Activated CD4-positive, alpha-beta T cell treated with anti-CD3 and anti-CD28 coated beads for 4 hours (primary cell): ENCODE data around the gene PPP5C.

ENCODE experiments used
- DNase-seq, 2 donors: peaks; one replicate each; pipeline ENCODE4 v3.0.0-alpha.2; 2020

PPP5C gene

GRCh38 chr19:46339446-46339845, 7.4 kb upstream of the PPP5C start:
- no peak for DNase-seq

DNA sequence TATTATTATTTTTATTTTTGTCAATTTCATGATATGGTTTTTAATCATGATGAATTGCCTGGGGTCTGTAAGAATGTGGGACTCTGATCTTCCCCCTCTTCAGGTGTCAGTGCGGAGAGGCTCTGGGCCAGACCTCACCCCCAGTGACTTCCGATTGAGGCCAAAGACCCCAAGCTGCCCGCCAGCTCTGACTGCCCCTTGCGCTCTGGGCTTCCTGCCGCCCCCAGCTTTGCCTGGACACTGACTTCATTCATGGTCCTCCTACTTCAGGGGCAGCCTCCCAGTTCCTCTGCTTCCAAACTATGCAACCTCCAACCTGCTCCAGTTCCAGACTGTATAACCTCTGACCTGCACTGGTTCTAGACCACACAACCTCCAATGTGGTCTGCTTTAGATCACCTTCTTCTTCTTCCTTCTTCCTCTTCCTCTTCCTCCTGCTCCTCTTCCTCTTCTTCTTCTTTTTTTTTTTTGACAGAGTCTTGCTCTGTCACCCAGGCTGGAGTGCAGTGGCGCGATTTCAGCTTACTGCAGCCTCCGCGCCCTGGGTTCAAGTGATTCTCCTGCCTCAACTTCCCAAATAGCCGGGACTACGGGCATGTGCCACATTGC, 6.7 kb upstream of the PPP5C start:
- no peak for DNase-seq

GRCh38 chr19:46341937-46342336, 5.0 kb upstream of the PPP5C start:
- no peak for DNase-seq

DNA sequence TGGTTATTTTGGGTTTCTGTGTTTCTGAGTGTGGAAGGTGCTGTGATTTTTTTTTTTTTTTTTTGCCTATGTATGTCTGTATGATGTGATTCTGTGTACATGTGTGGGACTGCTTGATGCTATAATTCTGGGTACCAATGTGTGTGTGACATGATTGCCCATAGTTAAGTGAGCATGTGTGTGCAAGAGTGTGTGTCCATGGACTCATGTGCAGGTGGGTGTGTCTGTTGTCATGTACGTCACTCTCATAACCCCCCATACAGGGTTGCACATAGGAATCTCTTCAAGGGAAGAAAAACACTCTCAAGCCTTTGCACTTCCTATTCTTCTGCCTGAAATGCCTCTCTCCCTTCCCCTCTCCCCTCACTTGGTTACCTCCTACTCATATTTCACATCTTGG, 2.5 kb upstream of the PPP5C start:
- DNase-seq: no peak

DNA sequence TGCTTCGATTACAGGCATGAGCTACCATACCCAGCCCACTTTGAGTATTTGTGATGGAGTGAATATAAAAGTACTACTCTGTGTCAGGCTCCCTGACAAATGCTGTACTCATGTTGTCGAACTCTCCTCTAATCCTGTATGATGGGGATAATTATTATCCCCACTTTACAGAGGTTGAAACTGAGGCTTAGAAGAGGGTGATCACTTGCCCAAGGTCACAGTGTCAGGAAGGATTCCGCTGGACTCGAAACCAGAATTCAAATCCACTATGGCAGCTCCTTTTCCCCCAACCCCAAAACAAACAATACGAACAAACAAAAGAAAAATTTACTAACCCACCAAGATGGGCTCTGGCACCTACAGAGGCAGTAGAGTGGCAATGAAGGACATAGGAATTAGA, 1.7 kb upstream of the PPP5C start:
- DNase-seq: no peak

GRCh38 chr19:46347572-46347883, 641 bp downstream of the PPP5C start:
- DNase-seq: no peak

DNA sequence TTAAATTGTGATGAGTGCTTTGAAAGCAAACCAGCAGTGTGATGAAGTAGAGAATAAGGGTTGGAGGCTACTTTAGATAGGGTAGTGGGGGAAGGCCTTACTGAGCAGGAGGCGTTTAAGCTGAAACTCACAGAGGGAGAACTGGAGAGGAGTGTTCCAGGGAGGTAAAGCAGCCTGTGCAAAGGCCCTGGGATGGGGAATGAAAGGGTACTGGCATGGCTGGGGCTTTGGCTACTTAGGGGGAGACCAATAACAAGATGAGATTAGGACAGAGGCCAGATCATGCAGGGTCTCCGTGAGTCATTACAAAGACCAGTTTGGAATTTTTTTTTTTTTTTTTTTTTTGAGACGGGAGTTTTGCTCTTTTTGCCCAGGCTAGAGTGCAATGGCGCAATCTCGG, 1.1 kb downstream of the PPP5C start:
- DNase-seq: no peak

- DNase-seq: no peak
Measured at GRCh38 chr19:46349311-46349993, 2.6 kb downstream of the PPP5C start.

- no peak for DNase-seq
Measured at GRCh38 chr19:46350029-46350757, 3.3 kb downstream of the PPP5C start.

GRCh38 chr19:46350758-46351159, 3.9 kb downstream of the PPP5C start:
- DNase-seq: peak; percentile 29 to 43

DNA sequence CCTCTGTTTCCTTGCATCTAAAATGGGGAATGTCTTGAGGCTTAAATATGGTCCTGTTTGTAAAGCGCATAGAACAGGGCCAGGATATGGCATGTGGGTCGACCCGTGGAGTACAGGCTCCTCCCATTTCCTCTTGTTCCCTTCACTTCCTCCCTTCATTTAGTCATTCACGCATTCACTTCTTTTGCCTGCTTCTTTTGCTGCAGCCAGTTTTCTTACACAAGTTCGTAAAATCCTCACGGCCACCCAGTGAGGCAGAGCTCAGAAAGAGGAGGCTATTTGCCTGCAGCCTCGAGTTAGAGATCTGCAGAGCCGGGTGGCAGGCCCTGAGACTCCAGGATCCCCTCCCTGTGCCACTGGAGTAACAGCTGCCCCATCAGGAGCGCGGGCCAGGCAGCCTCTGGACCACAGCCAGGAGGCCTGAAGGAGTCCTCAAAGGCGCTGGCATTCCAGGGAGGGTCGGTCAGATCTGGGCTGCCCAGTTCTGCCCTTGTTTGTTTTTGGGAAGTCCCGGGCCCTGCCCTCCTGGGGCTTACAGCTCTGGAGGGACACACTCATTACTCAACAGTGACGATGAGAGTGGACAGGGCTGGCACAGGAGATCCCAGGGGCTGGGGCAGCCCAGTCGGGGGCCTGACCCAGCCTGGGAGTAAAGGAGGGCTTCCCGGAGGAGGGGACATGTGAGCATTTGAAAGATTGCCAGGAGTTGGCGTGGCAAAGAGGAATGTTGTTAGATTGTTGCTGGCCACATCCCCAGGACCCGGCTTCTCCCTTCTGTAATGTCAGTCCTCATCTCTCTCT, 4.6 kb downstream of the PPP5C start:
- DNase-seq: peak; percentile 24 to 27

- DNase-seq: no peak
Measured at GRCh38 chr19:46353730-46354528, 7.0 kb downstream of the PPP5C start.

- DNase-seq: no peak
Measured at GRCh38 chr19:46355234-46356148, 8.6 kb downstream of the PPP5C start.

DNA sequence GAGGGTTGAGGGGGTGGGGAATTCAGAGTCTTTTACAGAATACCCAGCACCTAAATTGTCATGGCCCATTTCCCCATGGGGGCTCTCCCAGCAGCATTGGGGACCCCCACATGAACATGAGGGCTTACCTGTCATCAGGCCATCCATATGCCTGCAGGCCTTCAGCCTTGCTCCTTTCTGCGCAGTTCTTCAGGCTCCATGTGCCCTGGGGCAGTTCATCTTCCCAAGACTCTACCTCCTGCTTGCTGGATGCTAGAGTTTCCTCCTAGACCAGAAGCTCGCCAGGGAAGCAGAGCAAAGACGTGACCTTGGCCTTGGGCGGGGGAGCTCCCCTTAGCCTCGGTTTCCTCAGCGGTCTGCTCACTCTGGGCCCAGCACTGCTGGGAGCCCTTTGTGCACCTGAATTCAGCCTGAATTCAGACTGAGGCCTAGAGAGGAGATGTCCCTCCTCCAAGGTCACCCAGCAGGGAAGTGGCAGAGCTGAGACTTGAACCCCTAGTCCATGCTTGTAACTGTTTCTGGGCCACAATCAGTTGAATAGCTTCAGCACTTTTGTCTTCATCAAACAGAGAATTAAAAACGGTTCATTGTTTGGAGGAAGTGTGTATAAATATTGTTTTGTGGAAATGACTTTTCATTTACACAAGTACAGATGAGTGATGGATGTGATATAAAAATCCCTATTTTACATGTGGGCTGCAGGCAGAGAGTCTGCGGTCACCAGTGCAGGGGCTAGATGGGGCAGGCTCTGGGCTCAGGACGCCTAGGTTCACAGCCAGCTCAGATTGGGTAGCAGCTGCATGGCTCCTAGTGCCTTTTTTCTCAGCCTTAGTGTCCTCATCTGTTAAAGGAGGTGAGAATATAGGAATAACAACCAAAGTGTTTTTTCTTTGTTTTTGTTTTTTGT, 9.5 kb downstream of the PPP5C start:
- no peak for DNase-seq

DNA sequence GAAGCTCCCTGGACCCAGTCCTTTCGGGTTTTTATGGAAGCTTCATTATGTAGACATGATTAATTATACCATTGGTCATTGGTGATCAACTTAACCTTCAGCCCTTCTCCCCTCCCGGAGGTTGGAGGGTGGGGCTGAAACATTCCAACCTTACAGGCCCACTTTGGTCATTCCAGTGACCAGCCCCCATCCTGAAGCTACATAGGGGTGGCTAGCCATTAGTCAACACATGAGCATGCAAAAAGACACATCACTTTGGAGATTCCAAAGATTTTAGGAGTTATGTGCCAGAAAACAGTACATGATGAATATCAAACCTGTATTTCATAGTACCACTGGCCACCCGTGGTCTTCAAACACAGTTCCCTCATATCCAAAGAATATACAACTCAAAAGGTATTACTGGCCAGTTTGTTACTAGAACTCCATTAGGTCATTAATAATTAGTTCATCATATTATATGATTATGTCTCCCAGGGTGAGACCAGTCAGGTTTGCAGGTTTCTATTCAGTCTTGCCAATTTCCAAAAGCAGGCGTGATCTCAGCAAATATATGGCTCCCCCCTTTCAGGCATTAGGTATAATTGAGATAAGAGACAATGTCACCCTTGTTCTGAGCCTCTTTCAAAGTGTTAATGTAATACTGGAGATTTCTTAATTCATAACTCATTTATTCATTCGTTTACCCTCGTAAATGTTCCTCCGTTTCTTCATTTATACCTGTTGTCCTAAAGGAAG, 11.1 kb downstream of the PPP5C start:
- DNase-seq: no peak

DNA sequence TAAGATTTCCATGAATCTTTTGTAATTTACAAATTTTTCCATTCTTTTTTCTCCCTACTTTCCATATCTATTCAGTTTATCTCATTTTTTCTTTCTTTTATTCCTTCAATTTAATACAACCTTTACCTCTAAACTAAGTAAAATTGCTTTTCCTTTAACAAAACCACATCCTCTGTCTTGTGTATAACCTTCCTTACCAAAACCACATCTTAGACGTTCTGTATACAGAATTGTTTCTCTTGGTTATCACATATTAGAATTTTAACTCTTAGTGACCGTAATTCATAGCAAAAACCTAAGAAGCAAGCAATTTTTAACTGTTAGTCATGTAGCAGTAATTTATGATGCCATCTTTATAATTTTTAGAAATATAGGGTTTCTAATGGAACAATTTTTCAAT, 15.0 kb downstream of the PPP5C start:
- no peak for DNase-seq

DNA sequence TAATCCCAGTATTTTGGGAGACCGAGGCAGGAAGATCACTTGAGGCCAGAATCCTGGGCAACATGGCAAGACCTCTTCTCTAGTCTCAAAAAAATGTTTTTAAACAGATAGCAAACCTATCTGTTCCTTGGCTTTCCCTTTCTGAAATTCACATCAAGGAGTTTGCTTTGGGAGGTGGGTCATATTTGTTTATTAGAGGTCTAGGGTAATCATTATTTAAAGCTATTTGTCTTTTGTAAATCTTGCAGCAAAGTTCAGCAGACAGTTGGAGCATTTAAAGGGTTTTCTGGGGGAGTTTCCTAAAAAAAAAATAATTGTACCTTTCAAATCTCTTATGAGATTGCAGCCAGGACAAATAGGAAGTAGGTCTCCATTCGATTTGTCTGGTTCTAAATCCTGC, 17.5 kb downstream of the PPP5C start:
- DNase-seq: no peak

DNA sequence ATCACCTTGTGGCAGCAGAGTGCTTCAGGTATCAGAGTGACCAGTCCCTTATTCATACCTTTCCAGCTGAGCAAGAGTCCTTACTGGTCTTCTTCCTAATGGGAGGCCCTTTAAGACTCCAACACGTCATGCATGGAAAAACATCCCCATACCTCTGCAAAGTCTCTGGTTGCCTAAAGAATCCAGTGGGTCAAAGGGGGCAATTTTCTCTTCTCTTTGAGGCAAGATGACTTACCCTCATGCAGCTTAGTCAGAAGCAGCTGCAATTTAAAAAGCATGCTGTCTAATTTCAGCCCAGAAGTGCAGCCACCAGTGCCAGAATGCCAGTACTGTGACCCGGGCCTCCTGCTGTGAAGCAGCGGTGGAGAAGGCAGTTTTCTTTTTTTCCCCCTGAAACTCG, 18.7 kb downstream of the PPP5C start:
- DNase-seq: no peak

DNA sequence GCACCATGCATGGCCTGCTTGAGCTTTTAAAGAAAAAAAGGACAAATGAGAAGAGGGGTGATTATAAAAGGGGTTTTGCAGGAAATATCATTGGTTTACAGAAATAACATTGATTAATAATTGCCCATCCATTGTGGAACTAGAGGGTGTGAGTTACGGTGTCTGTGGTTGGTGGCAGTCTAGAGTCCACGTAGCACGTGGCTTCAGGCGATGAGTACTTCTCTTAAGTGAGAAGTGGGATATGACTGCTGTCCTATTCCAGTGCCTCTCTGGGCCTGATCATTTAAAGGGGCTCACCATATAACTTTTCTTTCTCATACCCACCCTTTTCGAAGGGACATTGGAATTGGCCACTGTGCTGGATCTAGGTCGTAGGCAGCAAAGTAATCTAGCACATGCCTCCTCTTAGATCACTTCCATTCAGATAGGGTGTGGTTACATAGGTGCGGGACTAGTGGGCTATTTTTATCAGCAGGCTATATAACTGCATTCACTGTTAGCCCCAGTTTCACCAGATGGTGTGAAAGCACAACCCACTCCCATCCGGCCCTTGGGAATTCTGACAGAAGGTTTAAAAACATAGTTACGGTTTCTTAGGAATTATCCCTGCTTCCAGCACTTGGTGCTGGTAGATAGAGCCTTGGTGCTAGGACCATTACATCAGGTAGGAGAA, 19.9 kb downstream of the PPP5C start:
- DNase-seq: no peak
